Measurements from ENCODE around the gene BMP2K. TPM values are rescaled to one million over a fixed set of nuclear protein-coding genes. Genes with fewer than 3 reads are reported as not detected.

Gene BMP2K
- total RNA-seq: 27.7 and 29.0 TPM in 2 replicates

DNA sequence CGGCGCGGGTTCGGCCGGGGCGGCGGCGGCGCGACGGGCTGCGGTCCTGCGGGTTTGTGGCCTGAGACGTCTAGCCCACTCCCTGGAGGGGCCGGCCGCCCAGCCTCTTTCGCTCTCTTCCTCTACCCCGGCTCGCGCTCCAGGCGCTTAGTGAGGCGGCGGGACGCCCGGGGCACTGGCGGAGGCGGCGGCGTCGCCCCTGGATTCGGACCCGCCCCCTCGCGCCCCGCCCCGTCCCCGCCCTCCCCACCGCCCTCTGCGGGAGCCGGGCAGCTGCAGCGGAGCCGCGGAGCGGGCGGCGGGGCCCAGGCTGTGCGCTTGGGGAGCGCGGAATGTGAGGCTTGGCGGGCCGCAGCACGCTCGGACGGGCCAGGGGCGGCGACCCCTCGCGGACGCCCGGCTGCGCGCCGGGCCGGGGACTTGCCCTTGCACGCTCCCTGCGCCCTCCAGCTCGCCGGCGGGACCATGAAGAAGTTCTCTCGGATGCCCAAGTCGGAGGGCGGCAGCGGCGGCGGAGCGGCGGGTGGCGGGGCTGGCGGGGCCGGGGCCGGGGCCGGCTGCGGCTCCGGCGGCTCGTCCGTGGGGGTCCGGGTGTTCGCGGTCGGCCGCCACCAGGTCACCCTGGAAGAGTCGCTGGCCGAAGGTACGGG lies at the start of gene BMP2K:
TSS of gene BMP2K (plus strand) at position 272 of the 650 bp plus-strand sequence. CDS start at position 466, 194 bp downstream.

GRCh38 chr4:78938868-78939666 lies 162.9 kb downstream of the BMP2K start, which contains the start of gene PAQR3:
Gene PAQR3 (minus strand): TSS chr4:78939438. CDS start chr4:78939224, 214 bp downstream.

Other genes with a start within 250 kb of the BMP2K start
- 5.0 and 5.5 TPM in 2 replicates for gene ANXA3, start 224.6 kb upstream of the BMP2K start, total RNA-seq
- 11.0 and 13.3 TPM in 2 replicates for gene PAQR3, start 163.1 kb downstream of the BMP2K start, total RNA-seq